AG09319 (cell line): ENCODE measurements around the gene CPN2.

Experiments
- DNase-seq: peaks from one replicate; pipeline ENCODE4 v3.0.0-alpha.2; 2010; ENCODE audit warnings: low read depth; ENCODE audit errors: extremely low read depth
- CTCF ChIP-seq: IDR thresholded peaks from 2 replicates; pipeline ENCODE4 v1.5.1; 2011; ENCODE audit warnings: low read depth, mild to moderate bottlenecking, inconsistent platforms, low read length, moderate library complexity

CPN2 gene

GRCh38 chr3:194395778-194396538, 44.8 kb upstream of the CPN2 start:
- no peak for TF ChIP-seq CTCF
- DNase-seq: peak; percentile 68

DNA sequence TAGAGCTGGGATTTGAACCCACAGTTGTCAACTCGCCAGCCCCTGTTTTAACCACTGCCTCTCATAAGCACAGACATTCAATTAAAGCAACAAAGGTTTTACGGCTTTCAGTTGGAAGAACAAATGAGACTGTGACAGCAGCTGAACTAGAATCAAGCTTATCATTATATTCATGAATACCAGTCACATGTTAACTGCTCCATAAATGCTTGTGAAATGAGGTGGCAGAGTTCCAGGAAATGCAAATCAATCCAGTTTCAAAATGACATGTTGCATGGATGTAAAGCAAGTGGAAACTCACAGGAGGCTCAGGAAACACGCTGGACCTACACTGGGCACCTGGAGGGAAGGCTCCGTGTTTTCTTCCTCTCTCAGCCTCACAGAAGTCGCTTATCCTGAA, 44.1 kb upstream of the CPN2 start:
- no peak for TF ChIP-seq CTCF
- DNase-seq: no peak

- no peak for DNase-seq
- no peak for TF ChIP-seq CTCF
Measured at GRCh38 chr3:194392576-194392975, 41.4 kb upstream of the CPN2 start.

DNA sequence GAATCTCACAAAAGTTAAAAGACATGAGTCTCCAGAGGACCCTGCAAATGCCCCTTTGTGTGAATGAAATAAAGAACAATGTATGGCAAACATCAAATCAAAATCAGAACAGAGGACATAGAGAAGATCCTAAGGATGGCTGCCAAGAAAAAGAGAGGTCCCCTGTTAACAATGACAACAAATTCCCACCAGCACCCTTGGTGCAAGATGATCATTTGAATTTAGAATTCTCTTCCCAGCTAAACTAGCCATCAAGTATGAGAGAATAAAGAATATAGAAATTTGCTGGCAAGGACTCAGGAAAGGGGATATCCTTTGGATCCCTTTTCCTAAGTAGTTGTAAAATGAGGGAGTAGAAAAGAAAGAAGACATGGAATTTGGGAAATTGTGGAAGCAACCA, 39.7 kb upstream of the CPN2 start:
- DNase-seq: no peak
- no peak for TF ChIP-seq CTCF

GRCh38 chr3:194389269-194389668, 38.1 kb upstream of the CPN2 start:
- DNase-seq: no peak
- no peak for TF ChIP-seq CTCF

DNA sequence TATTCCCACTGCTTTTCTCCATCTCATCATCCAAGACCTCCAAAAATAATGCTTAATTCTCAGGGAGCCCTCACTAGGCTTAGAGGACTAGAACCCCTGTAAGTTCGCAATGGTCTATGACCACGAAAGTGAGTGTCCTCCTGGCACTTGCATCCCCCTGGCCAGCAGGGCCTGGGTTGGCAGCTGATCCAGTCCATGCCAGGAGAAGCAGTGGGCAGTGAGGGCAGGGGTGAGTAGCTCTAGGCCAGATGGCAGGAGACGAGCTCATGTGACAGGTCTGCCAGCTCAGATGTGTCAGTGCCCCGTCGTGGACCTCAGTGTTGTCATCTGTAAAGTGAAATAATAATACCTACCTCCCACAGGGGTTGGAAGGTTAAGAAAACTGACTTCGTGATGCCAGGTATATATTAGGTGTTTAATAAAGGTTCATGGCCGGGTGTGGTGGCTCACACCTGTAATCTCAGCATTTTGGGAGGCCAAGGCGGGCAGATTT, 36.8 kb upstream of the CPN2 start:
- no peak for TF ChIP-seq CTCF
- no peak for DNase-seq

GRCh38 chr3:194387276-194387675, 36.1 kb upstream of the CPN2 start:
- no peak for TF ChIP-seq CTCF
- DNase-seq: no peak
